ENCODE data around the gene DRD3.

DNA sequence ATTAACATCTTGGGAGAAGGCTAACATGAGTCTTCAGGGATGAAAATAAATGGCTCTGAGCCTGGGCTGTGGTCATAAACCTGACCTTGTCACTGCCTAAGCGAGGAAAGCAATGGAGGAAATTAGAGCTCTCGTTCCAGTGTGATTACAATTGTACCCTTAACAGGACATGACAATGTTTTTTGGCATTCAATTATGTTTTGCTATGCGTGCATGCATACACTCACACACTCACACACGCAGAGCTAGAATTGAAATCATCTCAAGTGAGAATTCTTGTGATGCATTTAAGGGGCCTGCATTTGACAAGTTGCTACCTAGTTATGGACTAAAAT is 34.4 kb upstream of the DRD3 start:
- no peak for TF ChIP-seq YY1 (IDR thresholded peaks at IDR 0.05; ENCODE audit: low read depth)
- no peak for TF ChIP-seq RAD21 (IDR thresholded peaks at IDR 0.05; ENCODE audit: low read length)
- TF ChIP-seq EZH2phosphoT487 (IDR thresholded peaks at IDR 0.05; ENCODE audit: borderline replicate concordance, low read depth), result no peak
- no peak for TF ChIP-seq POLR2AphosphoS5 (IDR thresholded peaks at IDR 0.05; ENCODE audit: low read depth, low read length)
- TF ChIP-seq, protein P1, sequence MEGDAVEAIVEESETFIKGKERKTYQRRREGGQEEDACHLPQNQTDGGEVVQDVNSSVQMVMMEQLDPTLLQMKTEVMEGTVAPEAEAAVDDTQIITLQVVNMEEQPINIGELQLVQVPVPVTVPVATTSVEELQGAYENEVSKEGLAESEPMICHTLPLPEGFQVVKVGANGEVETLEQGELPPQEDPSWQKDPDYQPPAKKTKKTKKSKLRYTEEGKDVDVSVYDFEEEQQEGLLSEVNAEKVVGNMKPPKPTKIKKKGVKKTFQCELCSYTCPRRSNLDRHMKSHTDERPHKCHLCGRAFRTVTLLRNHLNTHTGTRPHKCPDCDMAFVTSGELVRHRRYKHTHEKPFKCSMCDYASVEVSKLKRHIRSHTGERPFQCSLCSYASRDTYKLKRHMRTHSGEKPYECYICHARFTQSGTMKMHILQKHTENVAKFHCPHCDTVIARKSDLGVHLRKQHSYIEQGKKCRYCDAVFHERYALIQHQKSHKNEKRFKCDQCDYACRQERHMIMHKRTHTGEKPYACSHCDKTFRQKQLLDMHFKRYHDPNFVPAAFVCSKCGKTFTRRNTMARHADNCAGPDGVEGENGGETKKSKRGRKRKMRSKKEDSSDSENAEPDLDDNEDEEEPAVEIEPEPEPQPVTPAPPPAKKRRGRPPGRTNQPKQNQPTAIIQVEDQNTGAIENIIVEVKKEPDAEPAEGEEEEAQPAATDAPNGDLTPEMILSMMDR (IDR thresholded peaks at IDR 0.05), result no peak
- TF ChIP-seq GABPA (IDR thresholded peaks at IDR 0.05; ENCODE audit: low read depth), result no peak
- TF ChIP-seq, protein P2, sequence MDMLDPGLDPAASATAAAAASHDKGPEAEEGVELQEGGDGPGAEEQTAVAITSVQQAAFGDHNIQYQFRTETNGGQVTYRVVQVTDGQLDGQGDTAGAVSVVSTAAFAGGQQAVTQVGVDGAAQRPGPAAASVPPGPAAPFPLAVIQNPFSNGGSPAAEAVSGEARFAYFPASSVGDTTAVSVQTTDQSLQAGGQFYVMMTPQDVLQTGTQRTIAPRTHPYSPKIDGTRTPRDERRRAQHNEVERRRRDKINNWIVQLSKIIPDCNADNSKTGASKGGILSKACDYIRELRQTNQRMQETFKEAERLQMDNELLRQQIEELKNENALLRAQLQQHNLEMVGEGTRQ (IDR thresholded peaks at IDR 0.05; ENCODE audit: borderline replicate concordance, low read depth, low read length), result no peak
- TF ChIP-seq TEAD4 (IDR thresholded peaks at IDR 0.05; ENCODE audit: borderline replicate concordance, insufficient read depth), result no peak
- TF ChIP-seq RCOR1 (IDR thresholded peaks at IDR 0.05; ENCODE audit: low read length), result no peak
- TF ChIP-seq TAF1 (IDR thresholded peaks at IDR 0.05; ENCODE audit: borderline replicate concordance, low read depth, low read length), result no peak
- TF ChIP-seq, protein P3, sequence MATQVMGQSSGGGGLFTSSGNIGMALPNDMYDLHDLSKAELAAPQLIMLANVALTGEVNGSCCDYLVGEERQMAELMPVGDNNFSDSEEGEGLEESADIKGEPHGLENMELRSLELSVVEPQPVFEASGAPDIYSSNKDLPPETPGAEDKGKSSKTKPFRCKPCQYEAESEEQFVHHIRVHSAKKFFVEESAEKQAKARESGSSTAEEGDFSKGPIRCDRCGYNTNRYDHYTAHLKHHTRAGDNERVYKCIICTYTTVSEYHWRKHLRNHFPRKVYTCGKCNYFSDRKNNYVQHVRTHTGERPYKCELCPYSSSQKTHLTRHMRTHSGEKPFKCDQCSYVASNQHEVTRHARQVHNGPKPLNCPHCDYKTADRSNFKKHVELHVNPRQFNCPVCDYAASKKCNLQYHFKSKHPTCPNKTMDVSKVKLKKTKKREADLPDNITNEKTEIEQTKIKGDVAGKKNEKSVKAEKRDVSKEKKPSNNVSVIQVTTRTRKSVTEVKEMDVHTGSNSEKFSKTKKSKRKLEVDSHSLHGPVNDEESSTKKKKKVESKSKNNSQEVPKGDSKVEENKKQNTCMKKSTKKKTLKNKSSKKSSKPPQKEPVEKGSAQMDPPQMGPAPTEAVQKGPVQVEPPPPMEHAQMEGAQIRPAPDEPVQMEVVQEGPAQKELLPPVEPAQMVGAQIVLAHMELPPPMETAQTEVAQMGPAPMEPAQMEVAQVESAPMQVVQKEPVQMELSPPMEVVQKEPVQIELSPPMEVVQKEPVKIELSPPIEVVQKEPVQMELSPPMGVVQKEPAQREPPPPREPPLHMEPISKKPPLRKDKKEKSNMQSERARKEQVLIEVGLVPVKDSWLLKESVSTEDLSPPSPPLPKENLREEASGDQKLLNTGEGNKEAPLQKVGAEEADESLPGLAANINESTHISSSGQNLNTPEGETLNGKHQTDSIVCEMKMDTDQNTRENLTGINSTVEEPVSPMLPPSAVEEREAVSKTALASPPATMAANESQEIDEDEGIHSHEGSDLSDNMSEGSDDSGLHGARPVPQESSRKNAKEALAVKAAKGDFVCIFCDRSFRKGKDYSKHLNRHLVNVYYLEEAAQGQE (IDR thresholded peaks at IDR 0.05; ENCODE audit: low read depth, low read length), result no peak
- TF ChIP-seq FOSL2 (IDR thresholded peaks at IDR 0.05; ENCODE audit: borderline replicate concordance, low read depth), result no peak
- TF ChIP-seq JUND (IDR thresholded peaks at IDR 0.05), result no peak

All from SK-N-SH (cell line).